Endodermal cell (in vitro differentiated cells): ENCODE measurements around the gene VTI1A. TPM values are rescaled to one million over a fixed set of nuclear protein-coding genes. Genes with fewer than 3 reads are reported as not detected.

Experiments used
- DNase-seq: peaks from one replicate; pipeline ENCODE4 v3.0.0-alpha.2; 2017
- H3K27ac ChIP-seq: 2 replicates; pipeline ENCODE4 v1.5.1; 2013; ENCODE audit warnings: mild to moderate bottlenecking, low read depth, low read length, moderate library complexity
- H3K27me3 ChIP-seq: 2 replicates; pipeline ENCODE4 v1.6.1; 2013; ENCODE audit warnings: mild to moderate bottlenecking, low read length, moderate library complexity; ENCODE audit not compliant: insufficient read depth, control insufficient read depth, poor library complexity, severe bottlenecking
- H3K36me3 ChIP-seq: 2 replicates; pipeline ENCODE4 v1.7.0; 2013; ENCODE audit warnings: mild to moderate bottlenecking, low read length, moderate library complexity; ENCODE audit not compliant: control insufficient read depth, insufficient read depth
- H3K4me1 ChIP-seq: one replicate; pipeline ENCODE4 v1.7.0; 2013; ENCODE audit warnings: low read length; ENCODE audit not compliant: control insufficient read depth, insufficient read depth
- H3K4me3 ChIP-seq: 2 replicates; pipeline ENCODE4 v1.5.1; 2013; ENCODE audit warnings: mild to moderate bottlenecking, low read length, moderate library complexity
- H3K9ac ChIP-seq: 2 replicates; pipeline ENCODE4 v1.6.1; 2013; ENCODE audit warnings: mild to moderate bottlenecking, low read length, moderate library complexity; ENCODE audit not compliant: poor library complexity, severe bottlenecking; ENCODE audit errors: extremely low read depth
- H3K9me3 ChIP-seq: 2 replicates; pipeline ENCODE4 v1.6.1; 2013; ENCODE audit warnings: mild to moderate bottlenecking, low read length, moderate library complexity; ENCODE audit not compliant: control insufficient read depth
- H3K27ac Mint-ChIP-seq: 2 replicates; pipeline ENCODE4 v1.8.0; 2020; ENCODE audit warnings: mixed read lengths
- H3K27me3 Mint-ChIP-seq: 2 replicates; pipeline ENCODE4 v1.8.0; 2021; ENCODE audit warnings: mild to moderate bottlenecking, mixed read lengths; ENCODE audit not compliant: insufficient read depth
- H3K36me3 Mint-ChIP-seq: 2 replicates; pipeline ENCODE4 v1.8.0; 2020; ENCODE audit warnings: low read depth, mixed read lengths
- H3K4me1 Mint-ChIP-seq: 2 replicates; pipeline ENCODE4 v1.8.0; 2020; ENCODE audit warnings: mixed read lengths
- H3K4me3 Mint-ChIP-seq: 2 replicates; pipeline ENCODE4 v1.8.0; 2020; ENCODE audit warnings: mild to moderate bottlenecking, moderate library complexity, mixed read lengths
- H3K9me3 Mint-ChIP-seq: 2 replicates; pipeline ENCODE4 v1.8.0; 2020; ENCODE audit warnings: mild to moderate bottlenecking, mixed read lengths
- CTCF ChIP-seq: fragments of 200-600 bp; sonication (generic); conservative IDR thresholded peaks from 2 replicates; pipeline ENCODE4 v1.5.0; 2021; ENCODE audit warnings: antibody characterized with exemption, mild to moderate bottlenecking
- WGBS, 2 experiments: methylation state at CpG; one replicate each; pipeline versions ENCODE4 v1.1.5 to v1.1.7; 2013; ENCODE audit warnings: missing lambda C conversion rate in 2 of 2, mixed read lengths in 1 of 2; ENCODE audit not compliant: insufficient coverage in 1 of 2, insufficient read length in 1 of 2; 5-methylcytosine and 5-hydroxymethylcytosine counted together
- total RNA-seq, 2 donors: library from RNA; stranded (reverse); fragmentation: NEBNext Ultra II Directional in 1 of 2; extraction: Animal tissue kit (Norgen Biotek cat#: 25700) in 1 of 2; gene quantifications; 2 replicates in 1 of 2; 3 replicates in 1 of 2; pipeline ENCODE4 v1.2.1, GENCODE V29; 2021

The VTI1A gene
- total RNA-seq, 2 donors from 2014 or later, result 27.0 to 29.9 TPM

GRCh38 chr10:112756235-112756527 is 309.2 kb downstream of the VTI1A start:
- H3K9me3 ChIP-seq, result no peaks in the 10 kb centered on the region
- H3K4me1 Mint-ChIP-seq, result peaks cover 36% of the 10 kb centered on the region
- DNase-seq, result no peak
- H3K27me3 ChIP-seq, result no peaks in the 10 kb centered on the region
- no peak for TF ChIP-seq CTCF
- H3K36me3 ChIP-seq, result no peaks in the 10 kb centered on the region
- no peaks in the 10 kb centered on the region for H3K27me3 Mint-ChIP-seq
- H3K27ac Mint-ChIP-seq, result no peak overlapping the region
- H3K9me3 Mint-ChIP-seq, result no peaks in the 10 kb centered on the region
- H3K4me3 Mint-ChIP-seq, result no peak overlapping the region
- no peak overlapping the region for H3K9ac ChIP-seq
- peaks cover 12% of the 10 kb centered on the region for H3K4me1 ChIP-seq
- 92 to 100% methylated on average over 4 to 7 of the region's 7 CpGs for WGBS, 2 experiments
- no peak overlapping the region for H3K4me3 ChIP-seq
- no peak overlapping the region for H3K27ac ChIP-seq
- peaks cover 1% of the 10 kb centered on the region for H3K36me3 Mint-ChIP-seq

GRCh38 chr10:112758961-112759360 is 311.9 kb downstream of the VTI1A start:
- WGBS, 2 experiments, result 88 to 90% methylated on average over 1 to 2 of the region's 2 CpGs
- Mint-ChIP-seq H3K4me1 (peaks cover 34% of the 10 kb centered on the region), H3K9me3 (no peaks in the 10 kb centered on the region), H3K27ac (no peak overlapping the region), H3K36me3 (no peaks in the 10 kb centered on the region), H3K27me3 (no peaks in the 10 kb centered on the region), H3K4me3 (no peak overlapping the region)
- Histone ChIP-seq H3K36me3 (no peaks in the 10 kb centered on the region), H3K27ac (no peak overlapping the region), H3K4me1 (peaks cover 5% of the 10 kb centered on the region), H3K27me3 (no peaks in the 10 kb centered on the region), H3K9ac (no peak overlapping the region), H3K4me3 (no peak overlapping the region), H3K9me3 (no peaks in the 10 kb centered on the region)
- TF ChIP-seq CTCF, result no peak
- no peak for DNase-seq

GRCh38 chr10:112759496-112759895 is 312.5 kb downstream of the VTI1A start:
- no peaks in the 10 kb centered on the region for H3K9me3 ChIP-seq
- no peak overlapping the region for H3K9ac ChIP-seq
- no peaks in the 10 kb centered on the region for H3K36me3 ChIP-seq
- Mint-ChIP-seq H3K27ac (no peak overlapping the region), H3K9me3 (no peaks in the 10 kb centered on the region), H3K4me1 (peaks cover 31% of the 10 kb centered on the region), H3K36me3 (no peaks in the 10 kb centered on the region), H3K4me3 (no peak overlapping the region), H3K27me3 (no peaks in the 10 kb centered on the region)
- peaks cover 5% of the 10 kb centered on the region for H3K4me1 ChIP-seq
- H3K4me3 ChIP-seq, result no peak overlapping the region
- H3K27ac ChIP-seq, result no peak overlapping the region
- WGBS, 2 experiments, result 93% methylated on average over 4 to 6 of the region's 7 CpGs
- no peak for DNase-seq
- TF ChIP-seq CTCF, result no peak
- no peaks in the 10 kb centered on the region for H3K27me3 ChIP-seq
